ENCODE measurements around the gene FAM76A.
"Not testable (repeated sequence)": the region's sequence is repeated elsewhere in the genome, so short reads cannot be mapped to it uniquely, and the experiment has no call there.

Gene FAM76A

DNA sequence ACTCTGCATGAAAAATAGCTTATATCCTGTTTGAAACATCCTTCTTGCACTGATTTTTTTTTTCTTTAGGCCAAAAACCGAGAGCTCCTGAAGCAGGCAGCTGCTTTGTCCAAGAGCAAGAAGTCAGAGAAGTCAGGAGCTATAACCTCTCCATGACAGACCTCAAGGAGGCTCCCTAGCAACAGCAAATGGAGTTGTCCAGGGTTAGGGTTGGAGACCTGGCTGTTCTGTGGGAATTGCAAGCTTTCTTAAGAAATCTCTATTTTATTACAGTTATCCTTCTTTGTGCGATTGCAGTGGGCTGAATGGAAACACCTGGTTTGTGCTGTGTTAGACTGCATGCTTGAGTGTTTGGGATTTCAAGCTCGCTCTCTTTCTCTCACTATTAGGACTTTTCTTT lies 34.7 kb downstream of the FAM76A start:
- Mint-ChIP-seq H3K9me3 (no peaks in the 10 kb centered on the region), H3K4me3 (no peak overlapping the region), H3K4me1 (no peaks in the 10 kb centered on the region), H3K27me3 (no peaks in the 10 kb centered on the region), H3K27ac (peak overlapping the region in 1 of 2 donors; percentile 57)
- no peak for ATAC-seq
- DNase-seq, result no peak

DNA sequence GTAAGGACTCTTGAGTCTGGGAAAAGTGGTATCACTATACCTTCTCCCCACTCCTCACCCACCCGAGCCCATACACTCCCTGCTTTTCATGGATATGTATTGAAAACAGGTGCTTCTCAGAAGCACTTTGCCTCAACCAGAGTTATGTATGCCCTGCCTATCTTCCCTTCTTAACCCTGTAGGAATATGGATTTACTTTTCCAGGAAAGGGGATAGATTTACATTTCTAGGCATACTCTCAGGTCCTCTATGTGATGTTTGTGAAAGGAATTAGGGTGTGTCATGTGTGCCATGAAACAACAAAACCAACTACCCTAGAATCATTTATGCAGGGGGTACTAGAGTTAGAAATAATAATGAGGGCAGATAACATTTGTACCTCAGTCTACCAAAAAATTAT lies 36.3 kb downstream of the FAM76A start:
- Mint-ChIP-seq H3K27me3 (no peaks in the 10 kb centered on the region), H3K27ac (no peak overlapping the region), H3K4me1 (no peaks in the 10 kb centered on the region)

DNA sequence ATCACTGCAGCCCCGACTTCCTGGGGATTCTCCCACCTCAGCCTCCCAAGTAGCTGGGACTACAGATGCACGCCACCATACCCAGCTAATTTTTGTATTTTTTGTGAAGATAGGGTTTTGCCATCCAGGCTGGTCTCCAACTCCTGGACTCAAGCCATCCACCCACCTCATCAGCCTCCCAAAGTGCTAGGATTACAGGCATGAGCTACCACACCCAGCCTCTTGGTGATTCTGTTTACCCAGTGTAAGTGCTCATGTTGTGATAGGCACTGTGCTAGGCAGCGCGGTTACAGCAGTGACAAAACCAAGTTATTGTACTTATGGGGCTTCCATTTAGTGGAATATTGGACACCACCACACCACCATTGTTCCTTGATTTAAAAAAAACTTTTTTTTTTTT lies 37.6 kb downstream of the FAM76A start:
- no peak overlapping the region for H3K4me3 Mint-ChIP-seq
- no peak for ATAC-seq

More for the DNA sequence above, 36.3 kb downstream of the FAM76A start:
- DNase-seq (no peak), ATAC-seq (no peak)
- no peaks in the 10 kb centered on the region for H3K9me3 Mint-ChIP-seq
- H3K4me3 Mint-ChIP-seq, result no peak overlapping the region

DNA sequence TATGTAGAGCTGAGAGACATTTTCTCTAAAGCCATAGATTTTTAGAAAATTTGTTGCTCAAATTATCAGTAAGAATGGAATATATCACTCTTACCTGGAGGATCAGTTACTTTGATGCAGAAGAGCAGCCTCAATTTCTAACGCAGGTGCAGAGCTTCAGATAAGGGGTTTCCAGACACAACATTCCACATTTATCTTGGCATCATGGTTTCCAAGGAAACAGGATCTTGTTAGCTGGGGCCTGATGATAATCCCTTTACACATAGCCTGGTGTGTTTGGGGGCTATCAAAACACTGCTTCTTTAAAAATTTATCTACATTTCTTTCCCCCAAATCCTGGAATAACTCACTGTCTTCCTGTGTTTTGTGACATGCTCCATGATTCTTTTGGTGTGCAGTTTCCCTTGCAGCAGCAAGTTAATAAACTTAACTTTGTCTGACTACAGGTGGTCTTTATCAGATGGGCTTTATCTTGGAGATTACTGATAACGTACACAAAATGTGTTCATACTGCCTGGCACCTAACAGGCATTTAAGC lies 44.6 kb downstream of the FAM76A start:
- Mint-ChIP-seq H3K4me3 (no peak overlapping the region), H3K27me3 (no peaks in the 10 kb centered on the region), H3K27ac (no peak overlapping the region), H3K9me3 (no peaks in the 10 kb centered on the region), H3K4me1 (peaks cover 11% of the 10 kb centered on the region)
- DNase-seq, result no peak
- ATAC-seq, result no peak

More for the DNA sequence above, 37.6 kb downstream of the FAM76A start:
- Mint-ChIP-seq H3K9me3 (no peaks in the 10 kb centered on the region), H3K4me1 (no peaks in the 10 kb centered on the region), H3K27ac (no peak overlapping the region), H3K27me3 (no peaks in the 10 kb centered on the region)
- no peak for DNase-seq

DNA sequence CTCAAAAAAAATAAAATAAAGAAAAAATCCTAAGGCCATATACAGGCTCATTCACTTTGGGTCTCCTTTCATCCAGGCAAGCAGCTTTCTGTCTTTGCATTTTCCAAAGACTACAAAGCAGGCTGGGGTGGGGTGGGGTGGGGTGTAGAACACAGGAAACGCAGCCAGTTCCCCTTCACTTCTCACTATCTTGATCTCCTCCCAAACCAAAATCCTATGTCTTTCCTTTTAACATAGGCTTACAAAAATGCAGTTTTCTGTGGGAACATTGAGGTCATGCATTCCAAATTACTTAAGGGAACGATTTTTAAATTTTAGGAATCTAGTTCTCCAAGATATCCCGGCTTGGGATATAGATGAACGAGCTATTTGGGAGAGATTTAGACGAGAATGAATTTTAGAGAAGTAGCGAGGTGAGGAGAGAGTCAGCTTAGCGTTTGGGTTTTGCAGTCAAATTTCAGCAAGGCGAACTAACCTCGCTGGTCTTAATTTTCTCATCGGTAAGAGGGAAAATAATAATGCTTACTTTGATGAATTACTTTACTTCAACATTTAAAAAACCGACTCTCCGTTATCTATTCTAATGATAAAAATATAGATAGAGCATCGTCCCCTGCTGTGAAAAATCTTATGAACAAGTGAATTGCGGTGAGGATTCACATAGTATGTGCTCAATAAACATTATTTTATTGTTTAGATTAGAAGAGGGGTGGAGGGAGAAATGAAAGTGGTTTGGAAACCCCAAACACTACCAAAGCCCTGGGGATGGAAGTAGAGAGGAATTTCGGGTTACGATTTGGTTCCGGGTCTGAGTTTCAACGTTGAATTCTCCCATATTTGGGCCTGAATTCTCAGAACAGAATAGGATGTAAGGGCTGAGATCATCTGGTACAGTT lies 46.5 kb downstream of the FAM76A start:
- Mint-ChIP-seq H3K9me3 (no peaks in the 10 kb centered on the region), H3K4me1 (peaks cover 22% of the 10 kb centered on the region), H3K27me3 (no peaks in the 10 kb centered on the region), H3K4me3 (peak overlapping the region; percentile 90 to 96), H3K27ac (peak overlapping the region; percentile 97 to 98)
- ATAC-seq (no peak), DNase-seq (no peak)

DNA sequence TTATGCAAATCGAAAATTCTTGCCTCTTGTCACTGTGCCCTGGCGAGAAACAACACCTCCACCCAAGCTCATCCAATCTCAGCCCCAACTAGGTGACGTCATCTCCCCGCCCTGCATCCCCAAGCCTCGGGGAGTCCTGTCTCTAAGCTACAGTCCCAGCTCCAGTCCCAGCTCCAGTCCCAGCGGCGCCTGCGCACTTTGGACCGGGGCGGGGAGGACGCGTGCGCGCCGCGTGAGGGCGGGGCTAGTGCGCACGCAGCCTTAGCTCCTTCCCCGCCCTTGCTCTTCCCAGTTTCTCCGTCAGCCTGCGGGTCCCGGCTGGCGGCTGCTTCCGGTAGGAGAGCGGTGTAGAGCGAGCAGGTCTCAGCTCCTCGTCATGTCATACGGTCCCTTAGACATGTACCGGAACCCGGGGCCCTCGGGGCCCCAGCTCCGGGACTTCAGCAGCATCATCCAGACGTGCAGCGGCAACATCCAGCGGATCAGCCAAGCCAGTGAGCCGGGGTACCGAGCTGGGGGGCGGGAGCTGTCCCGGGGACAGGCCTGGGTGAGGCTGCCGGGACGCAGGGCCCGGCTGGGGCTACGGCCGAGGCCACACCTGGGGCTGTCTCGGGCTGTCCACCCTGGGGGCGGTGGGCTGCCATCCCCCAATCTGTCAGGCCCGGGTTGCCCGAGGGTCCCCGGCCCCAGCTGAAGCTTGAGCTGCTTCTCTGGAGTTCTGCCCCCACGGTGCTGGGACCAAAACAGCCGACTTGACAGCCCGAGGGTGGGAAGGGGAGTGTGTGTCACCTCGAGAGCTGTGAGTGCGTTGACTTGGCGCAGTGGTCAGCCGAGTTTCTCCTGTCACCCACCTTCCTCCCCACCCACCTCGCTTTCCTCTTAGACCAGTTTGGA lies 47.4 kb downstream of the FAM76A start, which contains the start of gene STX12:
Gene STX12 (plus strand): TSS at position 288 of the 894 bp plus-strand sequence. CDS start 89 bp downstream, at position 377.
- Mint-ChIP-seq H3K27me3 (no peaks in the 10 kb centered on the region), H3K27ac (peak within 1 kb of the TSS; percentile 97 to 98), H3K4me1 (peaks cover 22% of the 10 kb centered on the region), H3K9me3 (no peaks in the 10 kb centered on the region), H3K4me3 (peak within 1 kb of the TSS; percentile 90 to 96)
- ATAC-seq (peak; percentile 98), DNase-seq (peak; percentile 98 to 100)

DNA sequence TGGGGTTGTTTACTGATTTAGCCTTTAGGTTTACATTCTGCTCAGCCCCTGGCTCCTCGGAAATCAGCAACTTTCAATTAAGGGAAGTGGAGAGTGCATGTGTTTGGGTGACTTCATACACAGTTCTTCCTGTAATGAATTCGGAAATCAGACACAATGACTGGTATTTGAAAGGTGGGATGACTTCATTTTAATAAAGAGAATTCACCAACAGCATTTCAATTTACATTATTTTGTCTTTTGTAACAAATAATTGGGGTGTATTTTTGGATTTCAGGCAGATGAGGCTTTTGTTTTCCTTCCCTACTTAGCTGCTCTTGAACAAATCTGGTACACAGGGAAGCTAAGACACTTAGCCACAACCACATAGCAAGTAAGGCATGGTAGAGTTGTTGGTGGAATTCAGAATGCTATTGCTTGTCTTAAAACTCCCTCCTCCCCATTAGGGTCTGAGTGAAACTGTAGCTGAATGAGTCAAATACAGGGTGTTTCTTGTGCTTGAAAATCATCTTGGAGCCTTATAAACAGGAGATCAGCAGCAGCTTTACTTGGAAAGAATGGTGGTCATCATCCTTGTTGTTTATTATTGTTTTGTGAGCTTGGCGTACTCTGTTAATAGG lies 48.2 kb downstream of the FAM76A start:
- Mint-ChIP-seq H3K4me1 (peaks cover 22% of the 10 kb centered on the region), H3K27ac (peak overlapping the region; percentile 96 to 97), H3K27me3 (no peaks in the 10 kb centered on the region), H3K9me3 (no peaks in the 10 kb centered on the region), H3K4me3 (peak overlapping the region; percentile 90 to 96)
- DNase-seq (no peak), ATAC-seq (peak; percentile 7)

DNA sequence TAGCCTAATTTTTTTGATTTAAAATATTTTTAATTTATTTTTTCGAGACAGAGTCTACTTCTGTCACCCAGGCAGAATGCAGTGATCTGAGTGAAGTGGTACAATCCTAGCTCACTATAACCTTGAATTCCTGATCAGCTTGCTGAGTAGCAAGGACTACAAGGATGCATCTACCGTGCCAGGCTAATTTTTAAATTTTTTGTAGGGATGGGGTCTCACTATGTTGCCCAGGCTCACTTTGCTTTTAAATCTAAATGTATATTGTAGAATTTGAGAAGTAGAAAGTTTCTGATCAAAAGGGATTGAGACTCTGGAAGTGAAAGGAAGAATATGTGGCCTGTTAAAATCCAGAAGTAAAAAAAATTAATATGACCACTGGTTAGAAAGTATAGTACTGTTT lies 48.9 kb downstream of the FAM76A start:
- H3K27ac Mint-ChIP-seq, result no peak overlapping the region
- H3K9me3 Mint-ChIP-seq, result no peaks in the 10 kb centered on the region
- H3K4me1 Mint-ChIP-seq, result peaks cover 22% of the 10 kb centered on the region
- no peaks in the 10 kb centered on the region for H3K27me3 Mint-ChIP-seq
- H3K4me3 Mint-ChIP-seq, result no peak overlapping the region
- DNase-seq (no peak), ATAC-seq (no peak)

DNA sequence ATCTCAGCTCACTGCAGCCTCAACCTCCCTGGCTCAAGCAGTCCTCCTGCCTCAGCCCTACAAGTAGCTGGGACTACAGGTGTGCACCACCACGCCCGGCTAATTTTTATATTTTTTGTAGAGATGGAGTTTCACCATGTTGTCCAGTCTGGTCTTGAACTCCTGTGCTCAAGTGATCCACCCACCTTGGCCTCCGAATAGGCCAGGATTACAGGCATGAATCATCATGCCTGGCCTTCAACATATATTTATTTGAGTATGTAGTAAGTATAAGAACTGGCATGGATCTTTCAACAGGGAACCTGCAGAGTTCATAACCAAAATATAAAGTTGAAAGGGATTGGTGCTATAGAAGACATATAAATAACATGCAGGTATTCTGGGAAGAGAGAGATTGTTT lies 49.6 kb downstream of the FAM76A start:
- DNase-seq, H3K4me3 Mint-ChIP-seq, H3K9me3 Mint-ChIP-seq, H3K27me3 Mint-ChIP-seq, H3K27ac Mint-ChIP-seq, ATAC-seq: not testable (repeated sequence)
- peaks cover 22% of the 10 kb centered on the region for H3K4me1 Mint-ChIP-seq

DNA sequence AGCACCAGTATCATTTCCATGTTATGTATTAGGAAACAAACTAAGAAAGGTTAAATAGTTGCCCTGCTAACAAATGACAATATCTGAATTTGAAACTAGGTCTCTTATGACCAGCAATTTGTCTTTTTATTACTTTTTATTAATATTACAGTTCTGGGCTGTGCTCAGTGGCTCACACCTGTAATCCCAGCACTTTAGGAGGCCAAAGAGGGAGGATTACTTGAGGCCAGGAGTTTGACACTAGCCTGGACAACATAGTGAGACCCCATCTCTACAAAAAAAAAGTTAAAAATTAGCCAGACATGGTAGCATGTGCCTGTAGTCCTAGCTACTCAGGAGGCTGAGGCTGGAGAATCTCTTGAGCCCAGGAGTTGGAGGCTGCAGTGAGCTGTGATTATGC lies 50.5 kb downstream of the FAM76A start:
- H3K4me1 Mint-ChIP-seq, result peaks cover 22% of the 10 kb centered on the region
- DNase-seq, H3K4me3 Mint-ChIP-seq, H3K27me3 Mint-ChIP-seq, ATAC-seq, H3K9me3 Mint-ChIP-seq, H3K27ac Mint-ChIP-seq: not testable (repeated sequence)

DNA sequence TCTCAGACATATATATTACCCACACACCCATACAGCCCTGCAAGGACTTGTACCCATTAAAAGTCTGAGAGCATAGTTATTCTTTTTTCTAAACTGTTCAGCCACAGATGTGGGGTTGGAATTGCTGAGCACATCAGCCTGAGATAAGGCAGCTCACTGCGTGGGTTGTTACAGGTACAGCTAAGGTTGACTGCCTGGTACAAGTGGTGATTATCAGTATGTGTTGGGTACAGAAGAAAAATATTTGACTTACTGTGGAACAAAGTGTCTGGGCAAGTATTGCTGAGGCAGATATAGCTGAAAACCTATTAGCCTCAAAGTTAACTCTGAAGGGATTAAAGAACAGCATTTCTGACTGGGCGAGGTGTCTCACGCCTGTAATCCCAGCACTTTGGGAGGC lies 52.3 kb downstream of the FAM76A start:
- Mint-ChIP-seq H3K27ac (no peak overlapping the region), H3K4me3 (no peak overlapping the region), H3K4me1 (peaks cover 18% of the 10 kb centered on the region), H3K27me3 (no peaks in the 10 kb centered on the region), H3K9me3 (no peaks in the 10 kb centered on the region)
- no peak for DNase-seq
- no peak for ATAC-seq

DNA sequence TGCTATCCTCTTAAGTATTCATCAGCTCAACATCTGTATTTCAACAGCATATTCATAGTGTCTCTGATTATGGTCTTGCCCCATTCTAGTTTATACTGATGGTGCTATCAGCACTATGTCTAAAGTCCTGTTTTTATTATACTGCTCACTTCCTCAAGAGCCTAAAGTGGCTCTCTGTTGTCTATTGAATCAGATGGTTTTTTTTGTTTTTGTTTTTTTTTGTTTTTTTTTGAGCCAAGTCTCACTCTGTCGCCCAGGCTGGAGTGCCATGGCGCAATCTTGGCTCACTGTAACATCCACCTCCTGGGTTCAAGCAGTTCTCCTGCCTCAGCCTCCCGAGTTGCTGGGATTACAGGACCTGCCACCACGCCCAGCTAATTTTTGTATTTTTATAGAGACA lies 53.4 kb downstream of the FAM76A start:
- H3K4me3 Mint-ChIP-seq, result no peak overlapping the region
- no peaks in the 10 kb centered on the region for H3K9me3 Mint-ChIP-seq
- peaks cover 18% of the 10 kb centered on the region for H3K4me1 Mint-ChIP-seq
- ATAC-seq (no peak), DNase-seq (no peak)
- H3K27ac Mint-ChIP-seq, result no peak overlapping the region
- H3K27me3 Mint-ChIP-seq, result no peaks in the 10 kb centered on the region

DNA sequence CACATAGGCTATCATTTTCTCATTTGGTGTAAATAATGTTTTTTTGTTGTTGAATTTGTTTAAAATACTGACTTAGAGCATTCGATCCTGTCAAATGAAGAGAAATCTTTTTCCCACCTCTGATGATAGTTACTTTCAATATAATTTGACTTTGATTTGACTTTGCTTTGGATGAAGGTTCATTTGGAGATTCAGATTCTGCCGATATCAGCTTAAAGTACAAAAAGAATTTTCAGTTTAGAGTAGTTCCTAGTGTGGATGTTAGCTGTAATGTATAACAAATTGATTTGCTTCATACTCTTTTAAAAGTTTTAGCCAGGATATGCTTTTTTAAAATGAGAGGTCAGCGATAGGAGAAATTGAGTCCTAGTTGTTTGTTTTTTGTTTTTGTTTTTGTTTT lies 57.2 kb downstream of the FAM76A start:
- Mint-ChIP-seq H3K27ac (peak overlapping the region in 1 of 2 donors; percentile 34), H3K9me3 (no peaks in the 10 kb centered on the region), H3K27me3 (no peaks in the 10 kb centered on the region), H3K4me3 (no peak overlapping the region), H3K4me1 (peaks cover 15% of the 10 kb centered on the region)
- no peak for ATAC-seq
- DNase-seq, result no peak

DNA sequence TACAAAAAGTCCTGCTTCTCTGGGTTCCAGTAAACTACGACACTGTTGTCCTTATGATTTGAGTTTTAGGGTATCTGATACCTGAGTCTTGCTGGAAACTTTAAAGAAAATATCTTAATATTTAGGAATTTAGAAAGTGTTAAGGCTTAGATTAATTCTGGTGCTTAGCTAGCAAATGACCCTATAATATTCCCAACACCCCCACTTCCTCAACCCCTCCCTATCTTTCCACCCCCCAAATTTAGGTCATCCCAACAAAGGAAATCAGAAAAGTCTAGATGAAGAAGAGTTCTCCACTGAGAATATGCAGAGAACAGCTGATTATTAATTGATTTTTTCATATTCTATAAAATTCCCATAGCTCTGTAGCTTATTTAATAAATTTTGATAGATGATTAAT lies 58.9 kb downstream of the FAM76A start:
- H3K4me3 Mint-ChIP-seq, result no peak overlapping the region
- DNase-seq (no peak), ATAC-seq (no peak)
- no peaks in the 10 kb centered on the region for H3K9me3 Mint-ChIP-seq
- peaks cover 19% of the 10 kb centered on the region for H3K4me1 Mint-ChIP-seq
- H3K27me3 Mint-ChIP-seq, result no peaks in the 10 kb centered on the region
- H3K27ac Mint-ChIP-seq, result no peak overlapping the region

DNA sequence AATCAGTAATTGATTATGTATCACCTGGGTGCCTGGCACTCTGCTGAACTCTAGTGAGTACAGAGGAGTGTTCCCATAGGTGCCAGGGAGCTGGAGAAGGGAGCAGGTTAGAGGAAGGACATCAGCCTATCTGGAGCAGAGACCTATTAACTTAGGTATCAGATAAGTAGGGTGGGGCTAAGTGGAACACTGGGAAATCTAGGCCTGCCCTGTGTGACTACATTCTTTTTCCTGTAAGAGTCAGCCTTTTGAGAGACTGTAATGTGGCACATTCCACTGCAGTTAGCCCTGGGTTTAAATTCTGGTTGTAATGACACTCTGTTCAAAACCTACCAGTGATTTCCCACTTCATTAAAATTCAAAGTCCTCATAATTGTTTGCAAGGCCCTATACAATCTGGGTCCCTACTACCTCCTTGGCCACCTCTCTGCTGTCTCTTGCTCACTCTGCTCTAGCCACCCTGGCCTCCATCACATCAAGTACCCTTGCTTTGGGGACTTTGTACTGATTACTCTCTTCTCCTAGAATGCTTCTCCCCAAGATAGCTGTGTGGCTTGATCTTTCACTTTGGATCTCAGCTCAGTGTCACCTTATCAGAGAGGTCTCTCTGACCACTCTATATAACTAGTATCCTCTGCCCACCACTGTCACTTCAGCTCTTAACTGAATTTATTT lies 60.2 kb downstream of the FAM76A start:
- DNase-seq (no peak), ATAC-seq (no peak)
- Mint-ChIP-seq H3K27me3 (no peaks in the 10 kb centered on the region), H3K27ac (peak overlapping the region; percentile 8 to 77), H3K9me3 (no peaks in the 10 kb centered on the region), H3K4me1 (peaks cover 19% of the 10 kb centered on the region), H3K4me3 (no peak overlapping the region)

All from stimulated activated naive CD8-positive, alpha-beta T cell treated with anti-CD3 and anti-CD28 coated beads, Interleukin-15, amount 100 ng/mL, for 72 hours (primary cell).